Keratinocyte (primary cell): ENCODE data around the gene CRTC3. TPM values are rescaled to one million over a fixed set of nuclear protein-coding genes. Genes with fewer than 3 reads are reported as not detected.

ENCODE experiments used
- DNase-seq: peaks from one replicate; pipeline ENCODE4 v3.0.0-alpha.2; 2011; ENCODE audit warnings: low read depth, missing footprints, low spot score
- FAIRE-seq: peaks from 2 replicates; lab custom pipeline; 2011; peaks lifted over from hg19 to GRCh38; lab: Jason Lieb, UNC
- H2AFZ ChIP-seq: 2 replicates; pipeline ENCODE4 v1.6.0; 2012; ENCODE audit warnings: low read length, control low read depth, inconsistent platforms; ENCODE audit not compliant: control insufficient read depth
- H3K27ac ChIP-seq: 2 replicates; pipeline ENCODE4 v1.5.1; 2011; ENCODE audit warnings: low read length; ENCODE audit not compliant: control insufficient read depth, insufficient read depth
- H3K27me3 ChIP-seq: 3 replicates; pipeline ENCODE4 v1.6.0; 2011; ENCODE audit warnings: low read length; ENCODE audit not compliant: control insufficient read depth, insufficient read depth; ENCODE audit errors: extremely low read depth
- H3K36me3 ChIP-seq, 2 experiments: 2 replicates in 1 of 2; 3 replicates in 1 of 2; pipeline ENCODE4 v1.5.1; 2011; ENCODE audit warnings: low read length in 2 of 2, mild to moderate bottlenecking in 1 of 2; ENCODE audit not compliant: control insufficient read depth in 2 of 2, insufficient read depth in 2 of 2; ENCODE audit errors: extremely low read depth in 1 of 2
- H3K4me1 ChIP-seq: 3 replicates; pipeline ENCODE4 v1.5.1; 2011; ENCODE audit warnings: low read length; ENCODE audit not compliant: control insufficient read depth, insufficient read depth; ENCODE audit errors: extremely low read depth
- H3K4me2 ChIP-seq: 3 replicates; pipeline ENCODE4 v1.6.0; 2011; ENCODE audit warnings: low read depth, low read length; ENCODE audit not compliant: control insufficient read depth, insufficient read depth; ENCODE audit errors: extremely low read depth
- H3K4me3 ChIP-seq, 3 experiments: fragments of 200-600 bp in 1 of 3; sonication (generic) in 1 of 3; 2 replicates in 2 of 3; 3 replicates in 1 of 3; pipeline ENCODE4 v1.5.1; 2011 to 2016; ENCODE audit warnings: low read length in 3 of 3, mild to moderate bottlenecking in 3 of 3, control low read depth in 2 of 3, inconsistent platforms in 1 of 3, low read depth in 1 of 3, mixed read lengths in 1 of 3, mixed run types in 1 of 3, moderate library complexity in 1 of 3; ENCODE audit not compliant: control insufficient read depth in 2 of 3, insufficient read depth in 2 of 3; ENCODE audit errors: extremely low read depth in 1 of 3
- H3K79me2 ChIP-seq: 2 replicates; pipeline ENCODE4 v1.6.0; 2012; ENCODE audit warnings: low read length; ENCODE audit not compliant: control insufficient read depth, insufficient read depth
- H3K9ac ChIP-seq: 3 replicates; pipeline ENCODE4 v1.6.0; 2011; ENCODE audit warnings: low read length; ENCODE audit not compliant: control insufficient read depth, insufficient read depth; ENCODE audit errors: extremely low read depth
- H3K9me1 ChIP-seq: 3 replicates; pipeline ENCODE4 v1.6.0; 2011; ENCODE audit warnings: low read length; ENCODE audit not compliant: control insufficient read depth, insufficient read depth; ENCODE audit errors: extremely low read depth
- H3K9me3 ChIP-seq: 2 replicates; pipeline ENCODE4 v1.5.1; 2012; ENCODE audit warnings: low read depth, low read length; ENCODE audit not compliant: control insufficient read depth
- H4K20me1 ChIP-seq: 3 replicates; pipeline ENCODE4 v1.6.0; 2011; ENCODE audit warnings: low read length; ENCODE audit not compliant: control insufficient read depth, insufficient read depth; ENCODE audit errors: extremely low read depth
- EZH2 ChIP-seq: IDR thresholded peaks from one replicate; pipeline ENCODE4 v1.6.1; 2012; ENCODE audit warnings: inconsistent platforms, mild to moderate bottlenecking, low read length, moderate library complexity
- dilution Hi-C: fragments of 300-500 bp; cut with MboI; formaldehyde crosslinking; loops from one replicate; pipeline ENCODE4 v1.7.0; 2020; ENCODE audit warnings: low sequenced_read_pairs; ENCODE audit not compliant: extremely low pct_ligation_motif_present
- polyA plus RNA-seq, 5 experiments: library from polyadenylated mRNA; depleted of rRNA in 3 of 5; stranded (reverse) in 3 of 5; stranded (forward) in 1 of 5; unstranded in 1 of 5; fragments of >200 nt; gene quantifications; 1 replicate in 1 of 5; 2 replicates in 3 of 5; 3 replicates in 1 of 5; pipeline versions ENCODE4 v1.2.1 to v1.2.3, GENCODE V29; 2011 to 2012; ENCODE audit warnings: missing spikeins in 2 of 5, low read depth in 1 of 5, low replicate concordance in 1 of 5
- TF ChIP-seq, protein P1 (sequence below), 3 experiments: IDR thresholded peaks in 1 of 3; conservative IDR thresholded peaks in 1 of 3; optimal IDR thresholded peaks in 1 of 3; 2 replicates in 2 of 3; 3 replicates in 1 of 3; pipeline versions ENCODE3 to v1.5.1; 2011; ENCODE audit warnings: low read length in 3 of 3, mild to moderate bottlenecking in 3 of 3, moderate library complexity in 2 of 3, control low read depth in 1 of 3, inconsistent platforms in 1 of 3; ENCODE audit not compliant: insufficient read depth in 2 of 3; ENCODE audit errors: extremely low read depth in 1 of 3

The CRTC3 gene
- polyA plus RNA-seq, 1 donor (not counting 4 experiments of a cell fraction or from before 2014, with no cell fraction given), result 11.9 TPM

DNA sequence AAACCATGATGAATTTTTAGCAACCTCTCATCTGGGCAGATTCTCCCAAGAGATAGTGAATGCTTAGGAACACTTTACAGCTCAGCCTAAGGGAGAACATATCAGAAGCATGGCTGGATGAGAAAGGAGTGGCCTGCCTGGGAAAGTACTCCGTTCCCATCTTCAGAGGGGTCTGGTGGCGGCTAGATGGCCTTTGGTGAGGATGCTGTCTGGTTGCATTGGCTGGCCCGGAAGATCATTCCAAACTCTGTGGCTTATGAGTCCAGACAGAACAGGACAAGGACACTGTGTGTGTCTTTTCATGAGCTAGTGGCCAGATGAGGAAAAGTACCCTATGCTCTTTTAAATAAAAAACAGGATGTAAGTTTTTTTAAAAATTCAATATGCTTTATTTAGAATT is 51.2 kb downstream of the CRTC3 start:
- no peak for DNase-seq
- Histone ChIP-seq H3K27me3 (no peaks in the 10 kb centered on the region), H3K9ac (no peak overlapping the region), H3K4me3 (no peak overlapping the region), H3K36me3 (no peaks in the 10 kb centered on the region), H3K4me2 (no peak overlapping the region), H2AFZ (no peak overlapping the region), H3K9me3 (no peaks in the 10 kb centered on the region), H3K27ac (no peak overlapping the region), H3K79me2 (no peaks in the 10 kb centered on the region), H3K9me1 (no peaks in the 10 kb centered on the region), H3K4me1 (peaks cover 3% of the 10 kb centered on the region), H4K20me1 (no peaks in the 10 kb centered on the region)
- TF ChIP-seq EZH2, result no peak
- TF ChIP-seq, protein P1, sequence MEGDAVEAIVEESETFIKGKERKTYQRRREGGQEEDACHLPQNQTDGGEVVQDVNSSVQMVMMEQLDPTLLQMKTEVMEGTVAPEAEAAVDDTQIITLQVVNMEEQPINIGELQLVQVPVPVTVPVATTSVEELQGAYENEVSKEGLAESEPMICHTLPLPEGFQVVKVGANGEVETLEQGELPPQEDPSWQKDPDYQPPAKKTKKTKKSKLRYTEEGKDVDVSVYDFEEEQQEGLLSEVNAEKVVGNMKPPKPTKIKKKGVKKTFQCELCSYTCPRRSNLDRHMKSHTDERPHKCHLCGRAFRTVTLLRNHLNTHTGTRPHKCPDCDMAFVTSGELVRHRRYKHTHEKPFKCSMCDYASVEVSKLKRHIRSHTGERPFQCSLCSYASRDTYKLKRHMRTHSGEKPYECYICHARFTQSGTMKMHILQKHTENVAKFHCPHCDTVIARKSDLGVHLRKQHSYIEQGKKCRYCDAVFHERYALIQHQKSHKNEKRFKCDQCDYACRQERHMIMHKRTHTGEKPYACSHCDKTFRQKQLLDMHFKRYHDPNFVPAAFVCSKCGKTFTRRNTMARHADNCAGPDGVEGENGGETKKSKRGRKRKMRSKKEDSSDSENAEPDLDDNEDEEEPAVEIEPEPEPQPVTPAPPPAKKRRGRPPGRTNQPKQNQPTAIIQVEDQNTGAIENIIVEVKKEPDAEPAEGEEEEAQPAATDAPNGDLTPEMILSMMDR (optimal IDR thresholded peaks at IDR 0.05 in 1 of 3, IDR thresholded peaks at IDR 0.05 in 1 of 3, conservative IDR thresholded peaks at IDR 0.05 in 1 of 3; ENCODE audit: extremely low read depth in 1 of 3, insufficient read depth in 2 of 3, low read length in 3 of 3), result no peak
- dilution Hi-C loops, result no loop called here
- no peak for FAIRE-seq

DNA sequence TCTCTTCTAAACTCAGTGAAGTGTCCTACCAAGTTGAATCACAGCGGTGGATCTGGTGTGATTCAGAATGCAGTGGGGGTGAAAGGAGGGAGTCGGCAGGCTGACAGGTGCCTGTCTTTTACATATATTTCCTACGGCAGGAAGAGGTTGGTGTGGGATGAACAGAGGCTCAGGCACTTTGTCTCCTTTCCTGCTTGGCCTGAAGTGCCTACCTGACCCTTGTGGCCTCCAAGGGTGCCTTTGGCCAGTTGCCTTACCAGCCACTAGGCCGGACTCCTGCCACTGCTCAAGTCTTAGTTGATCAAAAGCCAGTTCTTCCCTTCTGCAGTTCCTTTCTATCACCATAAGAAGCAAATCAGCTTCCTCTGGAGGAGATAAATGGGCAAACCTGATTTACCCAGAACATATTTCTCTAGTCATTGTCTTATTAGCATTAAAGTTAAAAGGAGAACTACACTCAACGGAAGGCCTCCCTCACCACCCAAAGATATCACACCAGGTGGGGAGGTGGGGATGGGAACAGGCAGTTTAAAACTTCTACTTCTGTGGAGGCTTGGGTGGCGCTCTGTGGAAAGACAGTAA is 52.1 kb downstream of the CRTC3 start:
- FAIRE-seq, result no peak
- no peaks in the 10 kb centered on the region for H4K20me1 ChIP-seq
- H2AFZ ChIP-seq, result no peak overlapping the region
- H3K4me1 ChIP-seq, result peaks cover 3% of the 10 kb centered on the region
- H3K79me2 ChIP-seq, result no peaks in the 10 kb centered on the region
- H3K9me1 ChIP-seq, result no peaks in the 10 kb centered on the region
- no peak for DNase-seq
- no peaks in the 10 kb centered on the region for H3K36me3 ChIP-seq
- no peak overlapping the region for H3K27ac ChIP-seq
- dilution Hi-C loops, result no loop called here
- no peaks in the 10 kb centered on the region for H3K9me3 ChIP-seq
- no peak overlapping the region for H3K9ac ChIP-seq
- H3K4me2 ChIP-seq, result no peak overlapping the region
- TF ChIP-seq, protein P1 (optimal IDR thresholded peaks at IDR 0.05 in 1 of 3, IDR thresholded peaks at IDR 0.05 in 1 of 3, conservative IDR thresholded peaks at IDR 0.05 in 1 of 3; ENCODE audit: extremely low read depth in 1 of 3, insufficient read depth in 2 of 3, low read length in 3 of 3), result no peak
- no peak for TF ChIP-seq EZH2
- H3K27me3 ChIP-seq, result no peaks in the 10 kb centered on the region
- no peak overlapping the region for H3K4me3 ChIP-seq
